HG02973 (cell line): ENCODE measurements around the gene MXRA8.
"Not testable (repeated sequence)": the region's sequence is repeated elsewhere in the genome, so short reads cannot be mapped to it uniquely, and the experiment has no call there.

ENCODE experiments used
- ATAC-seq: cut with Tn5 transposase; IDR thresholded peaks from one replicate; pipeline ENCODE4 v1.9.1; 2021; ENCODE audit warnings: moderate library complexity; ENCODE audit not compliant: unreplicated experiment

MXRA8 gene

GRCh38 chr1:1370771-1371300, 12.5 kb upstream of the MXRA8 start:
- no peak for ATAC-seq

- ATAC-seq, result not testable (repeated sequence)
Observed at GRCh38 chr1:1370094-1370493, 11.7 kb upstream of the MXRA8 start.

- ATAC-seq, result no peak
Observed at GRCh38 chr1:1367315-1367714, 9.0 kb upstream of the MXRA8 start.

DNA sequence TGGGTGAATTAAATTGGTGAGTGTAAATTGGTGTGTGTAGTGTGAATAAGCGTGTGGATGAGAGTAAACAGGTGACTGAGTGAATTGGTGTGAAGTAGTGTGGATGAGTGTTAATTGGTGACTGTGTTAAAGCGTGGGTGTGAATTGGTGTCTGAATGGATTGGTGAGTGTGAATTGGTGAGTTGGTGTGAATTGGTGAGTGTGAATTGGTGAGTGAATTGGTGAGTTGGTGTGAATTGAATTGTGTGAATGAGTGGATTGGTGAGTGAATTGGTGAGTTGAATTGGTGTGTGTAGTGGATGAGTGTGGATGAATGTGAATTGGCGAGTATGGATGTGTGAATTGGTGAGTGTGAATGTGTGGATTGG, 8.3 kb upstream of the MXRA8 start:
- no peak for ATAC-seq

DNA sequence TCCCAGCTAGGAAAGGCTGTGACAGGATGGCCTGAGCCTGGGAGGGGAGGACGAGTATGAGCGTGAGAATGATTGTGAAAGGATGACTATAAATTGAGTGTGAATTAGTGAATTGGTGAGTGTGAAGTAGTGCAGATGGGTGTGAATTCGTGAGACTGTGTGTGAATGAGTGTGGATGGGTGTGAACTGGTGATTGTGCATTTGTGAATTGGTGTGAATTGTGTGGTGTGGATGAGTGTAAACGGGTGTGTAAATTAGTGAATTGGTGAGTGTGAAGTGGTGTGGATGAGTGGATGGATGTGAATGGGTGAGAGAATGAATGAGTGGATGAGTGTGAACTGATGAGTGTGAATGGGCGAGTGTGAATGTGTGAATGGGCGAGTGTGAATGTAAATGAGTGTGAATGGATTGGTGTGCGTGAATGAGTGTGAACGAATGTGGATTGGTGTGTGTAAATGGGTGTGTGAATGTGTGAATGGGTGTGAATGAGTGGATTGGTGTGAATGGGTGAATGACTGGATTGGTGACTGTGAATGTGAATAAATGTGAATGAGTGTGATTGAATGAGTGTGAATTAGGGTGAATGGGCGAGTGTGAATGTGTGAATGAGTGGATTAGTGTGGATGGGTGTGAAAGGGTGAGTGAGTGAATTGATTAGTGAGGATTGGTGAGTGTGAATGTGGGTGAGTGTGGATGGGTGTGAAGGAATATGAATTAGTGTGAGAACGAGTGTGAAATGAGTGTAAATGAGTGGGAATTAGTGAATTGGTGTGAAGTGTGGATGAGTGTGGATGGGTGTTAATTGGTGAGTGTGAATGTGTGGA, 7.7 kb upstream of the MXRA8 start:
- no peak for ATAC-seq

DNA sequence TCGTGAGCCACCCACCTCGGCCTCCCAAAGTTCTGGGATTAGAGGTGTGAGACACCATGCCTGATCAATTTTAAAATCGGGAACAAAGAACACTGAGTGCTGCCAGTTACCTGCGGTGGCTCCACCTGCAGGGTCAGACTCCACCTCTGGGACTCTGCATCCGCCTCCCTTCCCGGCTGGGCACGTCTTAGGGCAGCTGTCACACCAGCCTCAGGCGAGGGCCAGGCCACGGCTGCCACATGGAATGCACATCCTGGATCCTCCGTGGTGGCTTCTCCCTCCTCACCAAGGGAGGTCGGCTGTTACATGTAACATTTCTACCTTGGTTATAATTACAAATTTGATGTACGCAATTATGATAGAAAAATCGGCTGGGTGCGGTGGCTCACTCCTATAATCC, 5.9 kb upstream of the MXRA8 start:
- ATAC-seq, result no peak

GRCh38 chr1:1361982-1362423, 3.6 kb upstream of the MXRA8 start:
- ATAC-seq, result no peak

- ATAC-seq, result no peak
Observed at GRCh38 chr1:1361233-1361981, 3.1 kb upstream of the MXRA8 start.

GRCh38 chr1:1360506-1361169, 2.3 kb upstream of the MXRA8 start:
- no peak for ATAC-seq

GRCh38 chr1:1359664-1360468, 1.5 kb upstream of the MXRA8 start:
- ATAC-seq, result no peak

- no peak for ATAC-seq
Observed at GRCh38 chr1:1359308-1359663, 931 bp upstream of the MXRA8 start.

- ATAC-seq, result no peak
Observed at GRCh38 chr1:1357871-1358432, 403 bp downstream of the MXRA8 start.

- no peak for ATAC-seq
Observed at GRCh38 chr1:1356796-1357401, 1.5 kb downstream of the MXRA8 start.

GRCh38 chr1:1356166-1356795, 2.1 kb downstream of the MXRA8 start:
- no peak for ATAC-seq

DNA sequence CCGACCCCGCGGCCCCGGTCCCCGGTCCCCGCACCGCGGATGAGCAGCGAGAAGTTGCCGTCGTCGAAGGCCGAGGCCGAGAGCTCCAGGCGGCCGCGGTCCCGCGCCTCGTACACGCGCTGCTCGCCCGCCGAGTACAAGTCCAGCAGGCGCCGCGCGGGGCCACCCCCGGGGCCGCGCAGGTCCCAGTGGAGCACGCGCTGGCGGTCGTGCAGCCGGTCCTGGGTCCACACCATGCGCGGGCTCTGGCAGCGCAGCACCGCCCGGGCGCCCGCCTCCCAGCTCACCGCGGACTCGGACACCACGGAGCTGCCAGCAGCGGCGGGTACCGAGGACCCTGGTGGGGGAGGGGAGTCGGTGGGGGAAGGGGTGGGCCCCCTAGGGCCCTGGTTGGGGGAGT, 2.9 kb downstream of the MXRA8 start:
- ATAC-seq, result no peak

- no peak for ATAC-seq
Observed at GRCh38 chr1:1354271-1355247, 3.8 kb downstream of the MXRA8 start.

GRCh38 chr1:1353389-1354151, 4.8 kb downstream of the MXRA8 start:
- no peak for ATAC-seq
